Fibroblast of skin of right biceps (primary cell): Measurements from ENCODE around the gene MTMR1.
A peak's percentile ranks its signal among the peaks of the same experiment; 100 is the strongest.

Experiments used
- DNase-seq: peaks from one replicate; pipeline ENCODE4 v3.0.0-alpha.2; 2013

The MTMR1 gene

DNA sequence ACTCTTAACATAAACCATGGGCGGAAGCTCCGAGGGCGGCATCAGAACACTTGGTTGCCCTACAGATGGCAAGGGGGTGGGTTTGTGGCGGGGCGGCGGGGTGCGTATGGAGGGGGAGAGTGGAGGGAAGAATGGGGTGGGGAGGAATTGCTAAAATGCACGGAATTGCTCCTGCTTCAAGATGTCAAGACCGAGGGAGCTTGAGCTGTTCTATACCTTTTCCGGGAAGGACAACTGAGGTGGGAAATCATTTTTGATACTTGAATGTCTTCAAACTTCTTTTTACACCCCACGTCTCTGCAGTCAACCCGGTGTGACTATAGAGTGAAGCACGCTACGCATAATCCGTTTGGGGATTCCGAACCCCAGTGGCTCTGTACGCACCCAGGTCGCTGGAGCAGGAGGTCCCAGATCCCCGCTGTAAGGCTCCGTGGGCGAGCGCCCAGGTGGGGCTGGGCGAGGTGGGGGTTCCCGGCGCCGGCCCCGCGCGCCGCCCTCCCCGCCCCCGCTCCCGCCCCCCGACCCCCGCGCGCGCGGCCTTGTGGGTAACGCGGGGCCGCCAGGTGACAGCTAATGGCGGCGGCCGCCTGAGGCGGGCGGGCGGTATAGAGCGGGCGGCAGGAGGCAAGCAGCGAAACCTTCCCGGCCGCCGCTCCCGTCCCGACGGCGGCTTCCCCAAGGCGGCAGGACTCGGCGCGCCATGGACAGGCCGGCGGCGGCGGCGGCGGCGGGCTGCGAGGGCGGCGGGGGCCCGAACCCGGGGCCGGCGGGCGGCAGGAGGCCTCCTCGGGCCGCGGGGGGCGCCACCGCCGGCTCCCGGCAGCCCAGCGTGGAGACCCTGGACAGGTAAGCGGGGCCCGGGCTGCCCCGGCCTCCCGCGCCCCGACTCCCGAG lies at the start of gene MTMR1:
MTMR1 (plus strand) TSS at position 566 of the 894 bp plus-strand sequence; CDS start at position 701, 135 bp downstream.
- peak; percentile 19 for DNase-seq

DNA sequence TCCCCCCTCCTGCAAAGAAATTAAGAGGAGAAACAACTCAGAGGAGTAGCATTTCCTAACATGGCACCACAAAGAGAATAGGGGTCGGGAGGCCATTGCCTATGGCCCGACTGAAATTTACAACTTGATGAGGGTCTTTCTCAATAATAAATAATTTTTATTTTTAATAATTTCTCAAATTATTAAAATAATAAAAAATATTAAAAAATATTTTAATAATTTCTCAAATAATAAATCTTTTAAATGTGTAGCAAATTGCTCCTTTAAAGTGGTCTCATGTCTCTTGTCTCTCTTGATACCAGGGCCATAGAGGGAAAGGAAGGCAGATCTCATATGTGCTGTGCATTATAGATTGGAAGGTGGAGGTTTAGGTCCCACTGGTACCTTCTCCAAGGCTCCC lies 49.2 kb upstream of the MTMR1 start:
- DNase-seq, result no peak

DNA sequence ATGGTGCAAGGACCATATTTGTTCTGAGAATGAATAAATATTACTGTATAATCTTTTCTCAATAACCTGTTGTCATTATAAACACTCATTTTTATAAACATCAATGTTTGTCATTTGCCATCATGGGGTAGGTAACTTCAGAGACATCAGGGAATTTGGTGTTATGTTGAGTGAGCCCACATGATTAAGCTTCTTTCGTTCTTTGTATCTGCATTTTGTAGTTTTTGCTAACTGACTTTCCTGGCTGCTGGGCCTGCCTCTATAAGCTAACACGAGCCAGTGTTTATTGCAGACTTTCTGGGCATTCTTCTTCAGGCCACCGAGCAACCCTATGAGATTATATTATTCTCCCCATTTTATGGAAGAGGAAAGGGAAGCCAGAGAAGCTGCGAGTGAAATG lies 48.8 kb upstream of the MTMR1 start:
- no peak for DNase-seq

DNA sequence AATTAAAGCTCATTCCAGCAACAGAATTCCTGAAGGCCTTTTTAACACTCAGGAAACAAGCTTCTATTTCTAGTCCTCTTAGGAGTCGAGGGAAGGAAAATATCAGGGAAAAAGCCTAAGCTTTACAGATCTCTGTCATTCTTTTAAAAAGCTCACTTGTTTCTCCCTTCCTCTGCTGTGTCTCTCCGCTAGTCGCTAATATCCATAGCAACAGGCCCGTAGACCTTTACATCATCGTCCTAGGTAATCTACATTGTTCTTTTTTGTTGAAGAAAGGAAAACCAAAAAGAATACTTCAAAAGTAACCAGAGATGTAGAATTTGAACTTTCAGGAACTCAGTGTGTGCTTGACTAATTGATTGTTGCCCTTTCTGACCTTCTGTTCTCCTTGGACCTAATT lies 45.9 kb upstream of the MTMR1 start:
- no peak for DNase-seq

DNA sequence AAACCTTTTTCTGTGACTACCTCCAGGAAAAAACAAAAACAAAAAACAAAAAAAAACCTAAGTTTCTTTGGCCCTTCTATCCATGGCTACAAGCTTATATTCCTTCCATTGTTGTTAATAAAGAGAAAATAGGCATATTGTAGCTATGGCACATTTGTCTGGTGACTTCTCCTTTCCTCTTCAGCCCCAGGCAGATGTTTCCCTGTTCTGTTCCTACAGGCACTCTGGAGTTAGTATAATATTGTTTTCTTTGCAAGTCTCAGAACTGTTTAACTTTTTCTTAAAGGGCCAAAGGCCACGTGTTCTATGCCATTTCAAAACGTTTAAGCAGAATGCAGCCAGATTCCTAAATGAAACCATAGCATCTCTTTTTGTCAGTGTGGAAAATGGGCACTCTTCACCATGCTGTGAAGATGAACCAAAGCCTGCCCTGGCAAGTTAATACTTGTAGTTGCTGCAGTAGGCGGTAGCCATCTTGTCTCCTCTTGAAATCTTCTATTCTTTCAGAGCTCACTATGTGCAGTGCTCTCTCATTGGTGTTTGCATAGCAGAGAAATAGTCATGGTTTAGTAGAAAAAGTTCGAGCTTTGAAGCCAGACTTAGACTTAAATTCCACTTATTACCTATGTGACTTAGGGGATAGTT lies 44.8 kb upstream of the MTMR1 start:
- no peak for DNase-seq

DNA sequence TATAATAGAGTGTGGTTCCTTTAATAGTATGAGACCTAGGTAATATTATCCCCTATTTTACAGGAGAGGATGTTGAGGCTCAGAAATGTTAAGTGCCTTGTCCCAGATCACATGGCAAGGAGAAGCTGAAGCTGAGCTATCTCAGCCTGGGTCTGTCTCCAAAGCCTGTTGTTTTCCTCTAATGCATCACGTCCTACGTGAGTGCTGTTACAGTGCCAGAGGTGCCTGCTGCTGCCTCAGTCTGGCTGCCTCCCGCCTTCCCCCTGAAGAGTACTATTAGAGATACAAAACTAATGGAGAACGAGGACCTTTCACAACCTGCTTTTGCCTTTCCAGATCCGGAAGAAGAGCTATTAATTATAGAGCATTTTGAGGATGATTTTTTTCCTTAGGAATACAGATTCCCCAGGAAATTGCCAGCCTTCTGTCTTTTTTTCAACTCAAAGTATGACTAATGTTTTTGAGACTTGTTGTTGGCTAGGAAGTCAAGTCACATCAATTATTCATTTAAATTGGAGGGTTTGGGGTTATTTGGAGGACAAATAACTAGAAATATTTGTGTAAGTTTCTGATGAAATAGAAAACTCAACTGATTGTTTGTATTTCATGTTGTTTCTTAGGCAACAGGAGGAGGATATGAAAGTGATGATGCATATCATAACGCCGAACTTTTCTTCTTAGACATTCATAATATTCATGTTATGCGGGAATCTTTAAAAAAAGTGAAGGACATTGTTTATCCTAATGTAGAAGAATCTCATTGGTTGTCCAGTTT lies 43.9 kb upstream of the MTMR1 start:
- peak; percentile 61 for DNase-seq

DNA sequence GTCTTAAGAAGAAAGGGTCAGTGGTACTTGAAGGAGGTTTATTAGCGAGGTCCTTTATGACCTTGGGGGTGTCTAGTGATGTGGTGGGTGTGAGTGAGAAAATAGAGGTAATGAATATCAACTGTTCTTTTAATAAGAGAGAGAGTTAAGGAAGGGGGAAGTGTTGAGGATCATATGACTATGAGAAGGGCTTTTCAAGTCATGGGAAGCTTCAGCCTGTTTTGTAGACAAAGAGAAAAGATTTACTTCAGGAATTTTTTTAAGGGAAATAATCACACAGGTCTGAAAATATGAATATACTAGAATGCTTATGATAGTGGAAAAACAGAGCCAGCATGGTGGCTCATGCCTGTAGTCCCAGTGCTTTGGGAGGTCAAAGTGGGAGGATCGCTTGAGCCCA lies 41.3 kb upstream of the MTMR1 start:
- DNase-seq, result no peak

DNA sequence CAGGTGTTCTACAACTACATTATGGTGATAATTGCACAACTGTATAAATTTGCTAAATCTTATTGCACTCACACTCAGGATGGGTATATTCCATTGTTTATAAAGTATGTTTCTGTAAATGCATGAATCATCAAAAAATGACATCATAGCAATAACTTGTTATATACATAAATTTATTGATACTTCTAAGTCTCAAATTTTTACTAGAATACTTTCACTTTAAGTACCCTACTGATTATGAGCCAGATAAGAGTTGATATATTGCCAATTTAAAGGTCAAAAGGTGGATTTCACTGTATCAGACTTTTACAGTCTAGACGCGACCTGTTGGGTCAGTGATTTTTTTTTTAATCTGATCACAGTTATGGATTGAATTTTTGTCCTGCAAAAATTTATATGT lies 37.4 kb upstream of the MTMR1 start:
- no peak for DNase-seq

DNA sequence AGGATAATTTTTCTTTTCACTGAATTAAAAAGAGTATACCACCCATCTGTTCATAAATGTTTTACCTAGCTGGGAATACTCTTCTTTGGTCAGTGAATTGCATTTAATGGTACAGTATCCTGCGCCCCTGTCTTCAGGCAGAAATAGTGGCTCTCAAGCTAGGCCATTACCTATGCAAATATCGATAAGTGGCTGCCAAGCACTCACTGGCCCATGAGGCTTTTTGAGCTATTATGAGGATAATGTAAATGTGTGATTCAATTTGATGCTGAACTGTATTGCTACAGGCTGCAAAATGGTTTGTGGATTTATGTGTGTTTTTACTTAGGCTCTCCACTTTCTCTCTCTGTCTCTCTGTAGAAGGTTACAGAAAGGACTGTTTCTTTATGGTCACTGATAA lies 30.1 kb upstream of the MTMR1 start:
- no peak for DNase-seq

DNA sequence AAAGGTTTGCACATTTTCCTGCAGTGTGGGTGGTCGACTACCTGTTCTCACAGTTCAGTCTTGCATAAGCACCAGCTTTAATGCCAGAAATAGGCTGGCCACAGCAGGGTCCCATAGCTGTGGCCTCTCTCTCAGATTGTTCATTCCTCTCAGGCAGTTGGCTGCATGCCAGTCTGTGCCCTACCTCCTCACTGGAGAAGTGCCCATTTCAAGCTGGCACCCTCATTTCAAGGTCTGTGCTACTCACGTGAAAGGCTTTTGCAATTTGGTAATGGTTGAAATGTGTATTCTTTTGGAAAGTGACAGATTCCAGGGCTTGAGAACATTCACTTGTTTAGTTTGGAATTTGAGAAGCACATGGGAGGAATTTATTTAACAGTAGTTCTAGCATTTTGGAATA lies 28.9 kb upstream of the MTMR1 start:
- peak; percentile 10 for DNase-seq

DNA sequence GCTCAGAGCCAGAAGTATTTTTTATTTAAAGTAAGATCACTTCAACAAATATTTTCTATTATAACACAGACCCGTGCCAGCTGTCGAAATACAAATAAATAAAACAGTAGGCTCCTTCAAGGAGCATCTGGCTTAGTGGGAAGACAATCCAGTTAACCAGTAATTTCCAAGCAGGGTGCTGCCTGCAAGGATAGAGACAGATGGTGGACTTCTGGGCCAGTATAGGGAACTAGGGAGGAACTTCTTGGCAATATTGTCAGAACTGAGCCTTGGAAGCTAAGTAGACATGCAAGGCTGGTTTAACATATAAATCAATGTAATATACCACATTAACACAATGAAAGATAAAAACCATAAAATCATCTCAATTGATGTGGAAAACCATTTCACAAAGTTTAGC lies 17.0 kb upstream of the MTMR1 start:
- no peak for DNase-seq

DNA sequence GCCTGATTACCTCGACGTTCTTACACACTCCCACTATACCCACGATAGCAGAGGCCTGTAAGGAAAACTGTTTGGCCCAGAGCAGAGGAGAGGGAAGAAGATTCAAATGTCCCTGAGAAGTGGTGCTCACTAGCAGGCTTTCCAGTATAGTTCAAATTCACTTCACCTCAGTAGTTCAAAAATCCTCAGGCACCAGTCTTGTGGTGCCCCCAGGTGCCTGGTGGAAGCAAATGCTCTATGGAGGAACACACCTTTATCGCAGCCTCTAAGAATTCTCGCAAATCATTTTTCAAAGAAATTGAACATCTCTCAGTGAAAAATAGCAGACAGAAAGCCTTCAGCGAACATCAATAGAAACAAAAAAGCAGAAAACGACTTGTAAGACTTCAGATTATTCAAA lies 12.2 kb upstream of the MTMR1 start:
- DNase-seq, result no peak

DNA sequence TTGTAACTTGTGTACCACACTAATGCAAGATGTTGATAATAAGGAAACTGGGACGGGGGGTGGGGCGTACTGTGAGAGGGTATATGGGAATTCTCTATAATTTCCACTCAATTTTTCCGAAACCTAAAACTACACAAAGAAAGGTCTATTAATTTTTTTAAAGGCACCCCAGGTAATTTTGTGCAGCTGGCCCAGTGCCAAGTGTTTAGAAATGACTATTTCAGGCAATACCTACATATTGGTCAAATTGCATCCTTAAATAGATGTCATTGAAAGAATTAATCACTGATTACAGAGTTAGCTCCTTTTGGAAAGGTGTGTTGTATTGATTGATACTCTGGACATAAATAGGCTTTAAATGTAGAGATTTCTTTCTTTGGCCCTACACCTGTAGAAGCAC lies 10.1 kb upstream of the MTMR1 start:
- DNase-seq, result no peak

DNA sequence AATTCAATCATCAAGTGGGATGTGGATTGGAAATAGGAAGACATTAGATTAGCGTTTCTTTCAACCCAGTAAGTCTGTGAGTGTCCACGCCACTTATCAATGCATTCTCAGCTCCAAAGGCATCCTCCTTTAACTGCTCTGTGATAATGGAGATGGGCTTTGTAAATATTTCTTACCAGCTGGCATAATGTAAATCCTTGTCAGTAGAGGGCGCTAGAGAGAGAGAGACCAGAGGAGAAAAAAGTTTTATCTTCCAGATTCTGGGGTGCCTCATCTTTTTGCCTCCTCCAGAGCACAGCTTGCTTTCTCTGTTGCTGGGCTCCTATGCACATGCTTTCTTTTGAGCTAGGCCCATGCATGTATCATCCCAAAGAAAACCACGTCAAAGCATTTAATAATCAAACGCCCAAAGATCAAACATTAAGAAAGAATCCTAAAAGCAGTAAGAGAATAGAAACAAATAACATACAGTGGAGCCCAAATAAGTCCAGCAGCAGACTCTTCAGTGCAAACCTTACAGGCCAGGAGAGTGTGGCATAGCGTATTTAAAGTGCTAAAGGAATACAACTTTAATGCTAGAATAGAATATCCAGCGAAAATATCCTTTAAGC lies 9.6 kb upstream of the MTMR1 start:
- DNase-seq, result peak; percentile 30

DNA sequence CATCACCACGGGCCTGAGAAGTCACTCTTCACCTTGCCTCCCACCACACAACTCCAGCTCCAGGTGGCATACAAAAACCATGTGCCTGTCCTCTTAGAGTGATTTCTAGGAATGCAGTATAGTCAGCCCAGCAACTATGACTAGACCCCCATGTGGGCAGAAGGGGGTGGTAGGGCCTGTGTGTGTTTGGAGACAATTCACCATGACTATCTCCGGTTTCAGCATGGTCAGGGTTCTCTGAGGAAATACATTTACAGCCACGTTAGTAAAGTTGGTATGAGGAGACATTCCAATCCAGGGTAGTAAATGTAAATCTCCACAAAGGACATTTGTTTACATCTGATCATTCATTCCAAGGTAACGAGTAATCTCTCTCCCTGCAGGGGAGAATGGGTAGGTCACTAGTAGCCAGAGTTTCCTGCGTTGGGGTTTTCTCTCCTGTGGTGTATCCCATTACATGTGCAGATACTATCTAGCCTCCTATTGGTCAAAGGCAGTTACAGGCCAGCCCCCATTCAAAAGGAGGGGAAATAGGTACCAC lies 4.2 kb upstream of the MTMR1 start:
- DNase-seq, result peak; percentile 95

DNA sequence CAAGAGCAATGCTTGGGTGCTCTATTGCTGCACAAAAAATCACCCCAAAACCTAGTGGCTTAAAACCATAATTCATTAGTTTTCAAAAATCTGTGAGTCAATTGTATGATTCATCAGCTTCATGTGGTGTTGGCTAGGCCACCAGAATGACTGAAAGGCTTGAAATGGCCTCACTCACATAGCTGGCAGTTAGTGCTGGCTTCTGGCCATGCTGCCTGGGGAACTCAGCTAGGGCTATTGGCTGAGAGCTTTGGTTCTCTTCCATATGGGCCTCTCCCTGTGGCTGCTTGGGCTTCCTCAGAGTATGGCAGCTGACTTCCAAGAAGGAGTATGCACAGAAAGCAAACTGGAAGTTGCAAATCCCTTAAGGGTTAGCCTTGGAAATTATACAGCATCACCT lies 3.1 kb upstream of the MTMR1 start:
- peak; percentile 95 for DNase-seq

DNA sequence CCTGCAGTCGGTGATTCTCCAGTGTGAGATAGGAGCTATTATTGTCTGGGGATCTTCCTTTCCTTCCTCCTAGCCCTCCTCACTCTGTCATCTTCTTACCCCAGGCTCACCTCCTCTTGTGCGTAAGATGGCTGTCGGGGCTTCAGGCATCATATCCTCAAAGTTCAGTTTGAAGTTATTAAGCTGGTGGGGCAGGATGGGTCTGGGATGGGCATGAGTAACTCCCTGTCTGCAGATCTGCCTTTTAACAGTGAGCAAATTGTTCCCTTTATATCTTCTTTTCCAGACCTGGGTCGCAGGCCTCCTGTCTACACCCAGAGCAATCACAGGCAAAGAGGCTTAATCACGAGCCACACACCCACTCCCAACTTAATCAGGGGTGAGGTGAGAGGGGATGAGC lies 900 bp upstream of the MTMR1 start:
- DNase-seq, result no peak

DNA sequence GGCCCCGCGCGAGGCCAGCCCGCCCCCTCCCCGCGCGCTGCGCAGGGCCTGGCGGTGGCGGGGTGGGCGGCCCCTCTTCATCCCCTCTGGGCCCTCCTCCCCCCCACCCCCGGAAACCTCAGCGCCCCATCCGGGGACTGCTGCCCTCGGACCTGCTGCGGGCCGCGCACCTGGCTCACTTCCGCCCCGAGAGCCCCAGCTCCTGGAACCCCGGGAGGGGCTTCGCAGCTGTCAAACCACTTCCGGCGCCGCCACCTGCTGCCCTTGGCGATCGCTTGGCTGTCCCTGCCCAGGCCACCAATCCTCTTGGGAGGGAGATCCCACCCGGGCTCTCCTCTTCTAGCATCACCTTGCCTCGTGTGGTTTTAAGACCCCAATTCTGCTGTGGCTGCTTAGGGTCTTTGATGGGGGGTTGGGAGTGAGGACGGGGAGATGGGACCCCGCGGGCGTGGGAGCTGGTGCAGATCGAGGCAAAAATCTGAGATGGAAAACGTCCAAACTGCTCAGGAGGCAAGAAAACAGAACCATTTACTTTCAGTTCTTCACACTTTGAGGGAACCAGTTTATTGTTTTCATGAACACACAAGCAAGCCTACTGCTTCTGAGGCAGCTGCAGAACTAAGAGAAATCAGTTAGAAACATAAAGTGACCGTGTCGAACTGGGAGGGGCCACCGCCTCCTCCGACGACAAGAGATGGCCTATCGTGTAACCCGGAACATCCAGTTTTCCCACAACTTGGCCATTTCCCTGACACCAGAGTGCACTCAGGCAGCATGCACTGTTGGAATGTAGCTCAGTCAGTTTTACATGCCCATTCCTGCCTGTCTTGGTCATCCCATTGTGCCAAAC lies 754 bp downstream of the MTMR1 start:
- peak; percentile 56 for DNase-seq

DNA sequence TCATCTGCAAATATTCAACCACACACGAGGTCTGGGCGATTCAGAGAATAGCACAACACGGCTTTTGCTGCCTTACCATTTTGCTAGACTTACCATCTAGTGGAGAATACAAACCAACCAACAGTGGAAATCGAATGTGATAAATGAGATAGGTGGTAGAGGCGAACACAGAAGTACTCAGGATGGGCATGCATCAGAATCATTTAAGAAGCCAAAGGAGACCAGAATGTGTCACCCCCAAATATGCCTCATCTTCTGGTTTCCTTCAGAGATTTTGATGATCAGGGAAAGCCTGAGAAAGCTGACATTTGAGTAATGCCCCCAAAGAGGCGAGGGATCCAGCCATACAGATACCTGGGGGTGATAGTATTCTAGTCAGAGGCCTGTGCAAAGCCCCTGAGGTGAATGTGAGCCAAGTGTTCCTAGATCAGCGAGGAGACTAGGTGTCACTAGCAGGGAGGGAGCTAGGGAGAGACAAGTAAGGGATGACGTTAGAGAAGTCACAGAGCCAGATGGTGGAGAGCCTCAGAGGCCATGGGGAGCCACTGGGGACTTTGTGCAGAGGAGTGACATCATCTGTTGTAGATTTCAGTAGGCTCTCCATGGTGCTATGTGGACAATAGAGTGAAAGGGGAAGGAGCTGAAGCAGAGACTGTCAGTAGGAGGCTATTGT lies 1.7 kb downstream of the MTMR1 start:
- no peak for DNase-seq

DNA sequence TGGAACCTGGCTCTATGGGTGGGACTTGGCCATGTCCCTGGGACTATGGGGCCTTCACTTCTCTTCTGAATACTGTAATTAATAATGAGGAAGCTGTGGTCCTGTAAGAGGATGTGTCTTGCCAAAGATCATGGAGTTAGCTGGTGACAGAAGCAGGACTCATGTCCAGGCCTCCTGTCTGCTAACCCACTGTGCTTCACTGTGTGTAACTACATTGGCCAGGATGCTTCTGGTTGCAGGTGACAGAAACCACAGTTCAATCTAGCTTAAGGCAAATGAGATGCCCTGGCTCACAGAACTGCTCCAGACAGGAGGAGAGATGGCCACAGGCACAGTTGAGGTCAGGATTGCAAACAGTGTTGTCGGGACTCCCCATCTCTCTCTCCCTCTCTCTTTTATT lies 3.1 kb downstream of the MTMR1 start:
- DNase-seq, result no peak

DNA sequence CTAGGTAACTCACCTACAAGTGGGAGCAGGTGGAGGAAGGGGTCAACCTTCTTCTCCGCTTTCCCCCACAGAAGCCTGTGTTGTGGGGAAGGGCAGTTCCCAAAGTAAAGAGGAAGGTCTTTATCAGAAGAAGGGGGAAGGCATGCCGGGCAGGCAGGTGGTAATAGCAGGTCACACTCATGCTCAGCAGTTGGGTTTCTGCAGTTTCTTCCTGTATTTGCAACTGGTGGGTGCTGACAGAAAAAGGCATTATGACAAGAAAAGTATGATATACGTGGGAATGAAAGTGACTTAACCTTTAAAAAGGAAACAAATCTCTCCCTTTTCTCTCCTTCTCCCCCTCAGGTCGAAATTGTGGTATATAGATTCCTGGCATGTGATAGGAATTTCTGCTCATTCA lies 3.7 kb downstream of the MTMR1 start:
- no peak for DNase-seq
